Keratinocyte (primary cell): ENCODE results near the gene CCSER1.

Experiments used
- CTCF ChIP-seq, 3 experiments: IDR thresholded peaks in 1 of 3; conservative IDR thresholded peaks in 1 of 3; optimal IDR thresholded peaks in 1 of 3; 2 replicates in 2 of 3; 3 replicates in 1 of 3; pipeline versions ENCODE3 to v1.5.1; 2011; ENCODE audit warnings: low read length in 3 of 3, mild to moderate bottlenecking in 3 of 3, moderate library complexity in 2 of 3, control low read depth in 1 of 3, inconsistent platforms in 1 of 3; ENCODE audit not compliant: insufficient read depth in 2 of 3; ENCODE audit errors: extremely low read depth in 1 of 3
- EZH2 ChIP-seq: IDR thresholded peaks from one replicate; pipeline ENCODE4 v1.6.1; 2012; ENCODE audit warnings: inconsistent platforms, mild to moderate bottlenecking, low read length, moderate library complexity

- TF ChIP-seq CTCF (optimal IDR thresholded peaks at IDR 0.05 in 1 of 3, IDR thresholded peaks at IDR 0.05 in 1 of 3, conservative IDR thresholded peaks at IDR 0.05 in 1 of 3; ENCODE audit: extremely low read depth in 1 of 3, insufficient read depth in 2 of 3, low read length in 3 of 3) = no peak
- no peak for TF ChIP-seq EZH2
Measured at GRCh38 chr4:91519155-91519554, 1392.0 kb downstream of the CCSER1 start.
